Vagina (tissue), 2 donors: ENCODE data around the gene AGAP3.

Experiments used
- POLR2A ChIP-seq, 2 donors: fragments of 450-650 bp; IDR thresholded peaks; one replicate each; pipeline ENCODE4 v1.6.1; 2017; ENCODE audit warnings: antibody characterized with exemption in 2 of 2, mild to moderate bottlenecking in 2 of 2, moderate library complexity in 2 of 2
- TF ChIP-seq, protein P1 (sequence below), 3 experiments: fragments of 450-650 bp in 2 of 3; fragments of 200-600 bp in 1 of 3; sonication (generic) in 1 of 3; IDR thresholded peaks; one replicate each; pipeline ENCODE4 v1.5.1; 2017 to 2019; ENCODE audit warnings: antibody characterized with exemption in 3 of 3, mild to moderate bottlenecking in 2 of 3, moderate library complexity in 2 of 3

GRCh38 chr7:151122276-151122675 is 36.0 kb downstream of the AGAP3 start:
- TF ChIP-seq POLR2A (IDR thresholded peaks at IDR 0.05): no peak
- TF ChIP-seq, protein P1, sequence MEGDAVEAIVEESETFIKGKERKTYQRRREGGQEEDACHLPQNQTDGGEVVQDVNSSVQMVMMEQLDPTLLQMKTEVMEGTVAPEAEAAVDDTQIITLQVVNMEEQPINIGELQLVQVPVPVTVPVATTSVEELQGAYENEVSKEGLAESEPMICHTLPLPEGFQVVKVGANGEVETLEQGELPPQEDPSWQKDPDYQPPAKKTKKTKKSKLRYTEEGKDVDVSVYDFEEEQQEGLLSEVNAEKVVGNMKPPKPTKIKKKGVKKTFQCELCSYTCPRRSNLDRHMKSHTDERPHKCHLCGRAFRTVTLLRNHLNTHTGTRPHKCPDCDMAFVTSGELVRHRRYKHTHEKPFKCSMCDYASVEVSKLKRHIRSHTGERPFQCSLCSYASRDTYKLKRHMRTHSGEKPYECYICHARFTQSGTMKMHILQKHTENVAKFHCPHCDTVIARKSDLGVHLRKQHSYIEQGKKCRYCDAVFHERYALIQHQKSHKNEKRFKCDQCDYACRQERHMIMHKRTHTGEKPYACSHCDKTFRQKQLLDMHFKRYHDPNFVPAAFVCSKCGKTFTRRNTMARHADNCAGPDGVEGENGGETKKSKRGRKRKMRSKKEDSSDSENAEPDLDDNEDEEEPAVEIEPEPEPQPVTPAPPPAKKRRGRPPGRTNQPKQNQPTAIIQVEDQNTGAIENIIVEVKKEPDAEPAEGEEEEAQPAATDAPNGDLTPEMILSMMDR (IDR thresholded peaks at IDR 0.05): no peak
